MCF 10A (cell line): ENCODE results near the gene CNOT6L. TPM values are rescaled to one million over a fixed set of nuclear protein-coding genes. Genes with fewer than 3 reads are reported as not detected.
"Not testable (repeated sequence)": the region's sequence is repeated elsewhere in the genome, so short reads cannot be mapped to it uniquely, and the experiment has no call there.

Experiments
- BruUV-seq: library from RNA; stranded (reverse); fragments of 400-500 nt; replicated peaks from 2 replicates; lab custom pipeline; 2021; lab: Mats Ljungman, UMichigan
- CTCF ChIA-PET: fragments of 300-600 bp; sonication (Branson Sonifier 250); formaldehyde crosslinking; extraction: SDS; loops from one replicate; lab custom pipeline; 2021; ENCODE audit warnings: antibody characterized with exemption, inconsistent platforms; lab: Yijun Ruan, JAX
- POLR2A ChIA-PET: fragments of 300-600, 350-650 bp; sonication (Branson Sonifier 250); formaldehyde crosslinking; extraction: SDS; loops from one replicate; lab custom pipeline; 2020; ENCODE audit warnings: antibody characterized with exemption, inconsistent platforms; lab: Yijun Ruan, JAX
- DNase-seq: peaks from one replicate; pipeline ENCODE4 v3.0.0-alpha.2; 2018; ENCODE audit not compliant: unreplicated experiment
- H3K27ac Mint-ChIP-seq: one replicate; pipeline ENCODE4 v1.8.0; 2022; ENCODE audit warnings: mild to moderate bottlenecking, low read depth, mixed read lengths; ENCODE audit not compliant: unreplicated experiment
- H3K27me3 Mint-ChIP-seq: one replicate; pipeline ENCODE4 v1.8.0; 2022; ENCODE audit warnings: mixed read lengths; ENCODE audit not compliant: insufficient read depth, unreplicated experiment
- H3K36me3 Mint-ChIP-seq: one replicate; pipeline ENCODE4 v1.8.0; 2022; ENCODE audit warnings: mild to moderate bottlenecking, moderate library complexity, mixed read lengths; ENCODE audit not compliant: insufficient read depth, unreplicated experiment
- H3K4me1 Mint-ChIP-seq: one replicate; pipeline ENCODE4 v1.8.0; 2022; ENCODE audit warnings: mixed read lengths; ENCODE audit not compliant: insufficient read depth, unreplicated experiment
- H3K4me3 Mint-ChIP-seq: one replicate; pipeline ENCODE4 v1.8.0; 2022; ENCODE audit warnings: mild to moderate bottlenecking, moderate library complexity, mixed read lengths; ENCODE audit not compliant: unreplicated experiment
- H3K9me3 Mint-ChIP-seq: one replicate; pipeline ENCODE4 v1.8.0; 2022; ENCODE audit warnings: mixed read lengths; ENCODE audit not compliant: unreplicated experiment
- CTCF ChIP-seq: fragments of 200-600 bp; IDR thresholded peaks from one replicate; pipeline ENCODE4 v1.8.0; 2022; ENCODE audit warnings: antibody characterized with exemption, mild to moderate bottlenecking; ENCODE audit not compliant: unreplicated experiment
- intact Hi-C: fragments of 100-400 bp; cut with micrococcal nuclease; formaldehyde crosslinking; loops from 2 replicates; pipeline ENCODE4 v1.14.1; 2022
- total RNA-seq: library from RNA; stranded (reverse); gene quantifications from 2 replicates; pipeline ENCODE4 v1.2.3, GENCODE V29; 2022

CNOT6L gene
- total RNA-seq, 1 experiment from 2014 or later = 47.3 TPM

DNA sequence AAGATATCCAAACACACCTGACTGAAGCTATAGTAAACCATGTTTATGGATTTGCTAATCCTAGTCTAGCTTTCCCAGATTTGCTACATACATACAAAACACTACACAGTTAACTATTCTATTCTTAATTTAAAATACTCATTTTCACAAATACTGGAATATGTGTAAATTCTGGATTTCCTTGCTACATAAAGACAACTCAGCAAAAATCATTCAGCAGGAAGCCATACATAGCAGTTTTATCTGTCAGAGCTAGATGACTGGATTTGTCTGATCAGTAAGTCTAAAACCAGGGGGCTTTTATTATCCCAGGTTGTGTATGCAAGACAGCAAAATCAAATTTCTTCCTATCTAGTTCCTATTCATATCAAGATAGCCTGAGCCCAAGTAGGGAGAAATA, 98.1 kb downstream of the CNOT6L start:
- H3K36me3 Mint-ChIP-seq = peaks cover 38% of the 10 kb centered on the region
- ChIA-PET CTCF (no interaction called here), POLR2A (no interaction called here)
- no peak for TF ChIP-seq CTCF
- no peaks in the 10 kb centered on the region for H3K4me1 Mint-ChIP-seq
- no peaks in the 10 kb centered on the region for H3K9me3 Mint-ChIP-seq
- BruUV-seq = no TSS peak
- H3K27me3 Mint-ChIP-seq = no peaks in the 10 kb centered on the region
- H3K4me3 Mint-ChIP-seq = no peak overlapping the region
- no peak for DNase-seq
- no peak overlapping the region for H3K27ac Mint-ChIP-seq
- intact Hi-C loops = no loop called here

- H3K4me3 Mint-ChIP-seq, intact Hi-C loops, CTCF ChIA-PET, DNase-seq, H3K27ac Mint-ChIP-seq, H3K4me1 Mint-ChIP-seq, BruUV-seq, POLR2A ChIA-PET, H3K27me3 Mint-ChIP-seq, H3K9me3 Mint-ChIP-seq: not testable (repeated sequence)
- H3K36me3 Mint-ChIP-seq = peaks cover 13% of the 10 kb centered on the region
These were observed 100.7 kb downstream of the CNOT6L start for GRCh38 chr4:77718500-77718899.

DNA sequence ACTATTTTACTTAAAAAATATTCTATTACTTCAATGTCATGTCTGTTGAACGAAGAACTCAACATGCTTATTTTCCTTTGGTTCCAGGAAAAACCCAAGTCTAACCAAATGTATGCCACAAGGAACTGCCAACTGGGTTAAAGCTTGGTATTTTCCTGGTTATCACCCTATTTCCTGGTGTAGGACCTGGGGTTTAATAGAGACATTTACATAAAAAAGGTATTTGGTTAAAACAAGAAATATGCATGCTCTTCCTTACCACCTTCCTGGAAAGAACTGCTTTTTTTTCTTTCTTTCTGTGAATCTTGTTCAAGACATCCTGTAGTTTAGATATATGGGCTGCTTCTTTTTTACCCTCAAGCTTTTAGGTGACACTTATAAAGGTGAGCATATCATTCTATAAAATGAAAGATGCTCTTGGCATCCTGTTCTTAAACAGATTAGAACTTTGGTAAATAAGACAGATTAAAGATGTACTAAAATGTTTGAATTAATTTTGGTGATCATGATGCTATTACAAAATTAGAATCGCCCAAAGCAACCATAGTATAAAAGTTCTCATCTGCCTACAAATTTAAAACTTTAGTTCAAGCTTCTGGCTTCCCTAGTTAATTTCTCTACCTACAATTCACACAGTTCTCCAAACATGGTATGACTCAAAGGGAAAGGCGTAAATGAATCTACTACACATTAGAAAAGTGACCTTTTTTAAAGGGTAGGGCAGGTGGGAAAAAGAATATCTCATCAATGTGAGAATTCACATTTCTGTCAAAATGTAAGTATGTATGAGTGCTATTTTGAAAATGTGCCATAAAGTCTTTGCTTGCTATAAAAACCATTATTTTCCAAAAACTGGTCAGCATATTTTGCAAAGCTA, 103.5 kb downstream of the CNOT6L start:
- Mint-ChIP-seq H3K27ac (no peak overlapping the region), H3K27me3 (no peaks in the 10 kb centered on the region), H3K4me1 (no peaks in the 10 kb centered on the region), H3K9me3 (no peaks in the 10 kb centered on the region), H3K4me3 (no peak overlapping the region), H3K36me3 (peaks cover 15% of the 10 kb centered on the region)
- no peak for TF ChIP-seq CTCF
- no peak for DNase-seq
- intact Hi-C loops = no loop called here
- ChIA-PET POLR2A (interaction anchor here (0.6 to 1.2 kb wide), 5 partner anchors 11 to 166 kb away, joined by 3 to 4 read pairs (median 3); no protein-coding TSS in a partner anchor), CTCF (interaction anchor here (0.9 kb wide), 1 partner anchor 331 kb away, joined by 3 read pairs; no protein-coding TSS in a partner anchor)
- no TSS peak for BruUV-seq

GRCh38 chr4:77714514-77714913, 104.7 kb downstream of the CNOT6L start:
- BruUV-seq = no TSS peak
- CTCF ChIA-PET = no interaction called here
- TF ChIP-seq CTCF = no peak
- Mint-ChIP-seq H3K27ac (no peak overlapping the region), H3K4me1 (no peaks in the 10 kb centered on the region), H3K9me3 (no peaks in the 10 kb centered on the region), H3K27me3 (no peaks in the 10 kb centered on the region), H3K36me3 (peaks cover 24% of the 10 kb centered on the region), H3K4me3 (no peak overlapping the region)
- no peak for DNase-seq
- POLR2A ChIA-PET = interaction anchor here (1.2 kb wide), 1 partner anchor 10 kb away, joined by 3 read pairs; no protein-coding TSS in a partner anchor
- intact Hi-C loops = no loop called here
